Immature natural killer cell (primary cell): ENCODE data around the gene COL7A1. TPM values are rescaled to one million over a fixed set of nuclear protein-coding genes. Genes with fewer than 3 reads are reported as not detected.

Experiments used
- DNase-seq, 3 donors: peaks; one replicate each; pipeline ENCODE4 v3.0.0; 2022; ENCODE audit warnings: mixed read lengths in 1 of 3
- H3K27ac Mint-ChIP-seq, 6 donors: one replicate each; pipeline ENCODE4 v1.8.0; 2020; ENCODE audit warnings: mixed read lengths in 6 of 6, mild to moderate bottlenecking in 5 of 6, inconsistent platforms in 4 of 6, moderate library complexity in 3 of 6
- H3K27me3 Mint-ChIP-seq, 3 donors: one replicate each; pipeline ENCODE4 v1.8.0; 2020 to 2021; ENCODE audit warnings: low read depth in 3 of 3, mild to moderate bottlenecking in 3 of 3, mixed read lengths in 3 of 3, moderate library complexity in 3 of 3, inconsistent platforms in 1 of 3
- H3K36me3 Mint-ChIP-seq, 3 donors: one replicate each; pipeline ENCODE4 v1.8.0; 2020; ENCODE audit warnings: mixed read lengths in 3 of 3, inconsistent platforms in 2 of 3, mild to moderate bottlenecking in 2 of 3
- H3K4me1 Mint-ChIP-seq, 2 donors: one replicate each; pipeline ENCODE4 v1.8.0; 2020; ENCODE audit warnings: inconsistent platforms in 2 of 2, mild to moderate bottlenecking in 2 of 2, mixed read lengths in 2 of 2, moderate library complexity in 1 of 2
- H3K4me3 Mint-ChIP-seq, 5 donors: one replicate each; pipeline ENCODE4 v1.8.0; 2020; ENCODE audit warnings: mild to moderate bottlenecking in 5 of 5, mixed read lengths in 5 of 5, inconsistent platforms in 3 of 5, moderate library complexity in 3 of 5
- H3K9me3 Mint-ChIP-seq, 6 donors: one replicate each; pipeline ENCODE4 v1.8.0; 2020; ENCODE audit warnings: mild to moderate bottlenecking in 6 of 6, mixed read lengths in 6 of 6, inconsistent platforms in 4 of 6, moderate library complexity in 3 of 6
- polyA plus RNA-seq, 3 donors: library from polyadenylated mRNA; unstranded; fragments of 300-500 nt; fragmentation: Illumina TruSeq; gene quantifications; one replicate each; pipeline ENCODE4 v1.2.3, GENCODE V29; 2021

Gene COL7A1
- polyA plus RNA-seq = not detected

- Mint-ChIP-seq H3K9me3 (no peaks in the 10 kb centered on the region), H3K36me3 (peaks cover 0 to 4% (median 4%) of the 10 kb centered on the region in 3 donors), H3K4me1 (no peaks in the 10 kb centered on the region), H3K27ac (no peak within 1 kb of the TSS), H3K4me3 (no peak within 1 kb of the TSS), H3K27me3 (peaks cover 7 to 17% (median 9%) of the 10 kb centered on the region in 3 donors)
- DNase-seq = no peak
Observed at GRCh38 chr3:48595075-48595525, at the start of gene COL7A1. TSS of gene COL7A1 (minus strand) at chr3:48595329. CDS start at chr3:48595159, 170 bp downstream.

DNA sequence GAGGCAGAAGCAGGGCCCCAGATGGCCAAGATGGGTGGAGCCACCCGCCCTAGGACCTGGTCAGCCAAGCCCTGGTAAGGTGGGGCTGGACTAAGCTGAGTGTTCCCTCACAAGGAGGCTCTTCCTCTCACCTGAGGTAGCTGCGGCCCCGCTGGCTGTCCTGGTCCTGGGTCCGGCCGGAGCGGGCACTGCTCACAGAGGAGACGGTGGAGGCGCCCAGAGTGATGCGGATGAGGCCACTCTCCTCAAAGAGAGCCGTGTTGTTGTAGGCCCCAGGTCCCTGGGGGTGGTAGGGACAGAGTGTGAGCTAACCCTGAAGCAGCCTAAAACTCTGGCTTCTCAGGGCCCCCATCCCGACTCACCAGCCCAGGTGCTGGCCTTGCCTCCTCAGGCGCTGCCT lies 47.5 kb upstream of the COL7A1 start:
- no peaks in the 10 kb centered on the region for H3K36me3 Mint-ChIP-seq
- no peak for DNase-seq
- peaks cover 0 to 3% (median 0%) of the 10 kb centered on the region in 3 donors for H3K27me3 Mint-ChIP-seq
- H3K4me1 Mint-ChIP-seq = peaks cover 0 to 2% of the 10 kb centered on the region in 2 donors
- H3K27ac Mint-ChIP-seq = no peak overlapping the region
- H3K9me3 Mint-ChIP-seq = no peaks in the 10 kb centered on the region
- H3K4me3 Mint-ChIP-seq = no peak overlapping the region

DNA sequence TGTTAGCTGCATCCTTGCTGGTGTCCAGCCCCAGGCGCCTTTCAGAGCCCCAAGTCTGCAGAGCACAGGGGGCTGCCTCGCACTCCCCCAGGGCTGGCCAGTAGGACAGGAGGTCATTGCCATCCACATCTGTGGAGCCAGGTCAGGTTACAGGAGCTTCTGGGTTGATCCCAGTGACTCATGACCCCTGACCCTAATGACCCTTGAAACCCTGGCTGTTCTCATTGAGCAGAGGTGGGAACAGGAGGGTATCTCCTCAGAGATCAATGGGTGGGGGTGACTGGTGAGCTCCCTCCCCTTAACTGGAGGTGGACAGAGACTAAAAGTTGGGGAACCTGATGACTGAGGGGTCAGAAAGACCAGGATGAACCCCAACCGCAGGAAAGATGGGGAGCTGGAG lies 46.3 kb upstream of the COL7A1 start:
- Mint-ChIP-seq H3K36me3 (no peaks in the 10 kb centered on the region), H3K4me3 (no peak overlapping the region), H3K9me3 (no peaks in the 10 kb centered on the region), H3K4me1 (peaks cover 7 to 11% of the 10 kb centered on the region in 2 donors), H3K27me3 (peaks cover 0 to 3% (median 0%) of the 10 kb centered on the region in 3 donors), H3K27ac (no peak overlapping the region)
- DNase-seq = no peak

DNA sequence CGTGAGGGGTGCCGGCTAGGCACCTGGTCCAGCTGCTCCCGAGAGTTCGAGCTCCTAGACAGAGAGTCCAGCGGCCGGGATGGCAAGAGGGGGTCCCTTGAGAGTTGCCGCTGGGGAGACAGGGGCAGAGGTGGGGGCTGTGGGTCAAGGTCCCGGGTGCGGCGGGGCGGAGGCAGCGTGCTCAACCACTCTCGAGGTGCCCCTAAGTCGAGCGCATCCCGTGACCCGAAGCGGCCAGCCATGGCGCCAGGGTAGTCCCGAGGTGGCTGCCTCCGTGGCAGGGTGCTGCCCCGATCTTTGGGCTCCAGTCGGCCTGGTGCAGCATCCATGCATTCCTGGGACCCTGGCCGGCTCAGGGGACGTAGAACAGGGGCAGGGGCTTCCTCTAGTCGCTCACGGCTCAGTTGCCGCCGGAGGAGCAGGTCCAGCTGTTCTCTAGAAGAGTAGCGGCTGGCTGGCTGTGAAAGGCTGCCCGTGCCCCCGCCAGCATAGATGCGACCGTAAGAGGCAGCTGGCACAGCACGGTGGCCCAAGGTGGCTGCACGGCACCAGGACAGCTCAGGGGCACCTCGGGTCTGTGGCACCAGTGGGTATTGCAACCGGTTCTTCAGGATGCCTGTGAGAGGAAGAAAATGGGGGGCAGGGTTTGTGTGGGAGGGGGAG lies 44.9 kb upstream of the COL7A1 start:
- no peak for DNase-seq
- no peaks in the 10 kb centered on the region for H3K36me3 Mint-ChIP-seq
- H3K4me1 Mint-ChIP-seq = peaks cover 17% of the 10 kb centered on the region in 2 donors
- H3K4me3 Mint-ChIP-seq = no peak overlapping the region
- H3K27ac Mint-ChIP-seq = no peak overlapping the region
- H3K9me3 Mint-ChIP-seq = no peaks in the 10 kb centered on the region
- H3K27me3 Mint-ChIP-seq = peaks cover 0 to 3% (median 0%) of the 10 kb centered on the region in 3 donors

DNA sequence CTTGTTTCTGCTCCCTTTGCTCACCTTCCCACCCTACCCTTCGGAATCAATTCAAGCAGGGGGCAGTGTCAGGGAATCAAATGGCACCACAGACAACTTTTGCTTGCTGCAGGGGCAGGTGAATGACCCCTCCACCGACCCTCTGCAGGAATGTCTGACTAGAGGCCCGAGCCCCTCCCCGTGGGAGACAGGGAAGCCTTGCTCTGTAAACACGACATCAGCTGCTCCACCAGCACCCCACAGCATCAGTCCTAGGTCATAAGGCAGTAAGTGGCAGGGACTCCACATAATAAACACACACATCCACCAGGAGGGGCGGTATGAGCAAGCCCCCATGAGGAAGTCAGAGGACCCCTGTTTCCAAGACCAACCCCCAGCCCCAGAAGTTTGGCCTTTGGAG lies 42.2 kb upstream of the COL7A1 start:
- peak overlapping the region in 4 of 5 donors; percentile 45 to 63 (median 56) for H3K4me3 Mint-ChIP-seq
- H3K4me1 Mint-ChIP-seq = peaks cover 25 to 27% of the 10 kb centered on the region in 2 donors

GRCh38 chr3:48636149-48636655 lies 41.1 kb upstream of the COL7A1 start:
- H3K4me1 Mint-ChIP-seq = peaks cover 25 to 27% of the 10 kb centered on the region in 2 donors
- no peaks in the 10 kb centered on the region for H3K9me3 Mint-ChIP-seq
- H3K4me3 Mint-ChIP-seq = peak overlapping the region; percentile 86 to 92 (median 91)
- peaks cover 0 to 4% (median 0%) of the 10 kb centered on the region in 3 donors for H3K36me3 Mint-ChIP-seq
- peaks cover 0 to 3% (median 0%) of the 10 kb centered on the region in 3 donors for H3K27me3 Mint-ChIP-seq
- DNase-seq = no peak
- H3K27ac Mint-ChIP-seq = peak overlapping the region in 5 of 6 donors; percentile 39 to 84 (median 72)

More for the DNA sequence above, 42.2 kb upstream of the COL7A1 start:
- DNase-seq = no peak
- Mint-ChIP-seq H3K27ac (no peak overlapping the region), H3K9me3 (no peaks in the 10 kb centered on the region), H3K27me3 (peaks cover 0 to 3% (median 0%) of the 10 kb centered on the region in 3 donors), H3K36me3 (peaks cover 0 to 4% (median 0%) of the 10 kb centered on the region in 3 donors)

DNA sequence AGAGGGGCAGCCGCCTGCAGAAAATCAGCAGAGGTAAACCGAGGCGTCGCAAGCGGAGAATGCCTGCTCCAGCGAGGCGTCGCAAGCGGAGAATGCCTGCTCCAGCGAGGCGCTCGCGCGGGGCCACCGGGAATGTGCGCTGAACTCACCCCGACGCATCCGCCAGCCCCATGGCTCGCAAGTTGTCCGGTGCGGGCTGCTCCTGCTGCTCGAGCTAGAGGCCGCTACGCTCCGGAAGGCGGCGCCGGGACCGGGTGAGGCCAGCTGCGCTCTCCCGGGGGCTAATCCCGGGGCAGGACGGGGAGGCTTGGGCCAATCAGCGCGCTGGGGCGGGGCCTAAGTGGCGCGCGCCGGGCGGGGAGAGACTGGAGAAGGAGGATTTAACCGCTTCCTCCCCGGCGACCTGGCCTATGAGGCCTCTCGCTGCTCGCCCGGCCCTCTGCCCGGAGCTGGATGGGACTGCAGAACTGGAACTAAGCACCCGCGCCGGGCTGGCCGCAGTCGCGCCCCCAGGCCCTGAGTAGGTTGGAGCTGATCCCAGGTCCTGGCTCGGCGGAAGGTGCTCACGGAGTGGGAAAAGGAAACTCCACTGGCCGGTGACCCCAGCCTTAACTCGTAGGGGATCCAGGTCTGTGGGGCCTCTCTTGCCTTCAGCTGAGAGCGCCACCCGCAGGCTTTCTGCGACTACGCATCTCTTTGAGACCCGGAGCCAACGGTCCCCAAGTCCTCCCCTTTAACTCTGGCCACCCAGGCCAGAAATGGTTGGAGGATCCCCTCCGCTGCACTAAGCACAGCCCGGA lies 40.3 kb upstream of the COL7A1 start, which contains the start of gene SLC26A6:
Gene SLC26A6 (minus strand): TSS at position 240 of the 800 bp plus-strand sequence. CDS start 68 bp downstream, at position 172.
- Mint-ChIP-seq H3K4me3 (peak within 1 kb of the TSS; percentile 86 to 92 (median 91)), H3K36me3 (peaks cover 0 to 4% (median 0%) of the 10 kb centered on the region in 3 donors), H3K9me3 (no peaks in the 10 kb centered on the region), H3K27me3 (peaks cover 0 to 2% (median 0%) of the 10 kb centered on the region in 3 donors), H3K27ac (peak within 1 kb of the TSS; percentile 20 to 84 (median 68)), H3K4me1 (peaks cover 25 to 27% of the 10 kb centered on the region in 2 donors)
- peak; percentile 89 to 92 (median 89) for DNase-seq

GRCh38 chr3:48634661-48635221 lies 39.6 kb upstream of the COL7A1 start:
- H3K4me1 Mint-ChIP-seq = peaks cover 25 to 27% of the 10 kb centered on the region in 2 donors
- H3K36me3 Mint-ChIP-seq = peaks cover 0 to 4% (median 0%) of the 10 kb centered on the region in 3 donors
- no peaks in the 10 kb centered on the region for H3K9me3 Mint-ChIP-seq
- peak overlapping the region; percentile 86 to 92 (median 91) for H3K4me3 Mint-ChIP-seq
- DNase-seq = peak in 2 of 3 donors; percentile 4 to 15
- H3K27ac Mint-ChIP-seq = peak overlapping the region in 3 of 6 donors; percentile 24 to 40 (median 24)
- no peaks in the 10 kb centered on the region for H3K27me3 Mint-ChIP-seq

GRCh38 chr3:48633743-48634142 lies 38.6 kb upstream of the COL7A1 start:
- no peaks in the 10 kb centered on the region for H3K27me3 Mint-ChIP-seq
- H3K36me3 Mint-ChIP-seq = peaks cover 0 to 4% (median 0%) of the 10 kb centered on the region in 3 donors
- H3K4me3 Mint-ChIP-seq = peak overlapping the region in 3 of 5 donors; percentile 15 to 91 (median 86)
- no peak for DNase-seq
- H3K27ac Mint-ChIP-seq = no peak overlapping the region
- H3K9me3 Mint-ChIP-seq = no peaks in the 10 kb centered on the region
- H3K4me1 Mint-ChIP-seq = peaks cover 25 to 27% of the 10 kb centered on the region in 2 donors

GRCh38 chr3:48633256-48633655 lies 38.1 kb upstream of the COL7A1 start:
- H3K36me3 Mint-ChIP-seq = peaks cover 0 to 4% (median 0%) of the 10 kb centered on the region in 3 donors
- no peaks in the 10 kb centered on the region for H3K9me3 Mint-ChIP-seq
- DNase-seq = no peak
- H3K27ac Mint-ChIP-seq = peak overlapping the region in 1 of 6 donors; percentile 8
- peak overlapping the region in 3 of 5 donors; percentile 15 to 91 (median 38) for H3K4me3 Mint-ChIP-seq
- no peaks in the 10 kb centered on the region for H3K27me3 Mint-ChIP-seq
- peaks cover 25 to 27% of the 10 kb centered on the region in 2 donors for H3K4me1 Mint-ChIP-seq

DNA sequence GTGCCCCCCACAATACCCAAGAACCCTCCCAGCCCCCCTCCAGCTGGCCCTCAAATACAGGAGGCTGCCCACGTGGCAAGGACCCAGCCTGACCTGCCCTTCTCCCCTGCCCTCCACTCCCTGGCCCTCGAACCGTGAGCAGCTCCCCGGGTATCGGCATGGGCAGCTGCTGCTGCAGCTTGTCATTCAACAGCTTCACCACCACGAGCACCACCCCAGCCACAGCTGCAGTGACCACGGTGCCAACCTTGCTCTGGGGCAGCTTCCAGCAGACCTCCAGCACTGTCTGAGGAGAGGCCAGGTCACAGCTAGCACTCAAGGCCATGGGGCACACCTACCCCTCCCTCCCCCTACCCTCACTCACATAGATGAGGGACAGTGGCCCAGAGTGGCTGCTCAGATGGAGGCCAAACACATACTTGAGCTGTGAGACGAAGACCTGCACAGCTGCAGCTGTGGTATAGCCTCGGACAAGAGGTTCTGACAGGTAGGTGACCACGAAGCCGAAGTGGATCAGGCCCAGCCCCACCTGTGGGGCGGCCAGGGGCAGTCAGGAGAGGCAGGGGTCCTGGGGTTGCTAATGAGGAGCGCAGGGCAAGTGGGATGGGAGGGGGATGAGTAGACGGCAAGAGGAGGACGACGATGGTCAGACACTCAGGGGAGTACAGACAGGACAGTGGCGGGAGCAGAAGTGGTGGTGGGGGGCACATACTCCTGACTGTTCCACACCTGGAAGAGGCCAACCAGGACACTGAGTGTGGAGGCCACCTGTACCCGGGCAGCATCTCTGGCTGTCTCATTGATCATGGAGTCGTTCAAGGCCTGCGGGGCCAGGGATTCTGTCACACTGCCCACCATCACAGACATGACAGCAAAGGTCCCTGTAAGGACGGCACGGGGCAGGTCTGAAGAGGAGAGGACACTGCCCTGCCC lies 36.7 kb upstream of the COL7A1 start:
- Mint-ChIP-seq H3K27me3 (no peaks in the 10 kb centered on the region), H3K4me3 (no peak overlapping the region), H3K4me1 (peaks cover 19 to 20% of the 10 kb centered on the region in 2 donors), H3K27ac (no peak overlapping the region), H3K36me3 (peaks cover 0 to 4% (median 3%) of the 10 kb centered on the region in 3 donors), H3K9me3 (no peaks in the 10 kb centered on the region)
- DNase-seq = no peak

GRCh38 chr3:48630833-48631232 lies 35.7 kb upstream of the COL7A1 start:
- peaks cover 0 to 4% (median 4%) of the 10 kb centered on the region in 3 donors for H3K36me3 Mint-ChIP-seq
- H3K9me3 Mint-ChIP-seq = no peaks in the 10 kb centered on the region
- H3K27me3 Mint-ChIP-seq = no peaks in the 10 kb centered on the region
- peaks cover 10 to 12% of the 10 kb centered on the region in 2 donors for H3K4me1 Mint-ChIP-seq
- H3K27ac Mint-ChIP-seq = no peak overlapping the region
- no peak for DNase-seq
- no peak overlapping the region for H3K4me3 Mint-ChIP-seq
